Stimulated activated naive CD8-positive, alpha-beta T cell treated with anti-CD3 and anti-CD28 coated beads, Interleukin-15, amount 100 ng/mL, for 72 hours (primary cell): Measurements from ENCODE around the gene HESX1.

Experiments
- ATAC-seq: fragments of 150-1000 bp; cut with Tn5 transposase; 2 replicates; pipeline ENCODE4 v1.10.0; 2021; ENCODE audit warnings: mild to moderate bottlenecking, moderate library complexity
- DNase-seq, 2 donors: peaks; one replicate each; pipeline ENCODE4 v3.0.0; 2021 to 2022
- H3K27ac Mint-ChIP-seq, 2 donors: one replicate each; pipeline ENCODE4 v1.8.0; 2022; ENCODE audit warnings: mild to moderate bottlenecking in 2 of 2, mixed read lengths in 2 of 2, moderate library complexity in 2 of 2
- H3K27me3 Mint-ChIP-seq: one replicate; pipeline ENCODE4 v1.8.0; 2022; ENCODE audit warnings: mixed read lengths
- H3K4me1 Mint-ChIP-seq: one replicate; pipeline ENCODE4 v1.8.0; 2022; ENCODE audit warnings: mild to moderate bottlenecking, mixed read lengths
- H3K4me3 Mint-ChIP-seq, 2 donors: one replicate each; pipeline ENCODE4 v1.8.0; 2022; ENCODE audit warnings: mild to moderate bottlenecking in 2 of 2, mixed read lengths in 2 of 2, moderate library complexity in 1 of 2
- H3K9me3 Mint-ChIP-seq, 2 donors: one replicate each; pipeline ENCODE4 v1.8.0; 2022; ENCODE audit warnings: mixed read lengths in 2 of 2

The HESX1 gene

GRCh38 chr3:57179580-57180410, 20.0 kb downstream of the HESX1 start:
- ATAC-seq (peak; percentile 57), DNase-seq (no peak)
- H3K9me3 Mint-ChIP-seq: no peaks in the 10 kb centered on the region
- H3K4me1 Mint-ChIP-seq: no peaks in the 10 kb centered on the region
- H3K27ac Mint-ChIP-seq: no peak overlapping the region
- peaks cover 18% of the 10 kb centered on the region for H3K27me3 Mint-ChIP-seq
- H3K4me3 Mint-ChIP-seq: no peak overlapping the region

- no peak overlapping the region for H3K27ac Mint-ChIP-seq
- ATAC-seq (no peak), DNase-seq (no peak)
- H3K4me3 Mint-ChIP-seq: no peak overlapping the region
- H3K4me1 Mint-ChIP-seq: no peaks in the 10 kb centered on the region
- H3K27me3 Mint-ChIP-seq: peaks cover 40% of the 10 kb centered on the region
- no peaks in the 10 kb centered on the region for H3K9me3 Mint-ChIP-seq
These were observed 23.7 kb downstream of the HESX1 start for GRCh38 chr3:57176045-57176444.

- H3K27ac Mint-ChIP-seq: no peak overlapping the region
- no peak for ATAC-seq
These were observed 26.1 kb downstream of the HESX1 start for GRCh38 chr3:57173687-57174086.

GRCh38 chr3:57170946-57171345, 28.8 kb downstream of the HESX1 start:
- peaks cover 74% of the 10 kb centered on the region for H3K27me3 Mint-ChIP-seq
- DNase-seq (no peak), ATAC-seq (no peak)
- H3K4me3 Mint-ChIP-seq: no peak overlapping the region
- no peaks in the 10 kb centered on the region for H3K9me3 Mint-ChIP-seq
- no peak overlapping the region for H3K27ac Mint-ChIP-seq
- peaks cover 6% of the 10 kb centered on the region for H3K4me1 Mint-ChIP-seq

More at GRCh38 chr3:57173687-57174086, 26.1 kb downstream of the HESX1 start:
- Mint-ChIP-seq H3K9me3 (no peaks in the 10 kb centered on the region), H3K27me3 (peaks cover 63% of the 10 kb centered on the region), H3K4me1 (peaks cover 6% of the 10 kb centered on the region), H3K4me3 (no peak overlapping the region)
- DNase-seq: no peak

GRCh38 chr3:57169872-57170623, 29.7 kb downstream of the HESX1 start:
- Mint-ChIP-seq H3K4me3 (peak overlapping the region; percentile 61 to 80), H3K4me1 (peaks cover 6% of the 10 kb centered on the region), H3K9me3 (no peaks in the 10 kb centered on the region), H3K27ac (no peak overlapping the region), H3K27me3 (peaks cover 81% of the 10 kb centered on the region)
- ATAC-seq (peak; percentile 90), DNase-seq (peak; percentile 67 to 68)

- no peak for ATAC-seq
- Mint-ChIP-seq H3K27ac (peak overlapping the region in 1 of 2 donors; percentile 20), H3K9me3 (no peaks in the 10 kb centered on the region), H3K27me3 (peaks cover 91% of the 10 kb centered on the region), H3K4me1 (peaks cover 11% of the 10 kb centered on the region), H3K4me3 (peak overlapping the region; percentile 21 to 39)
- DNase-seq: no peak
These were observed 30.7 kb downstream of the HESX1 start for GRCh38 chr3:57169108-57169507.

- H3K27ac Mint-ChIP-seq: no peak overlapping the region
- DNase-seq (no peak), ATAC-seq (no peak)
- peaks cover 15% of the 10 kb centered on the region for H3K4me1 Mint-ChIP-seq
- H3K4me3 Mint-ChIP-seq: no peak overlapping the region
- H3K9me3 Mint-ChIP-seq: no peaks in the 10 kb centered on the region
- H3K27me3 Mint-ChIP-seq: peaks cover 91% of the 10 kb centered on the region
These were observed 31.6 kb downstream of the HESX1 start for GRCh38 chr3:57168151-57168550.

GRCh38 chr3:57166660-57167059, 33.1 kb downstream of the HESX1 start:
- Mint-ChIP-seq H3K9me3 (no peaks in the 10 kb centered on the region), H3K27me3 (peaks cover 96% of the 10 kb centered on the region), H3K27ac (no peak overlapping the region), H3K4me1 (peaks cover 15% of the 10 kb centered on the region), H3K4me3 (peak overlapping the region; percentile 1 to 13)
- no peak for DNase-seq
- no peak for ATAC-seq

GRCh38 chr3:57165641-57166040, 34.1 kb downstream of the HESX1 start:
- Mint-ChIP-seq H3K27me3 (peaks cover 99% of the 10 kb centered on the region), H3K9me3 (no peaks in the 10 kb centered on the region), H3K4me1 (peaks cover 15% of the 10 kb centered on the region), H3K4me3 (peak overlapping the region; percentile 48 to 79), H3K27ac (peak overlapping the region in 1 of 2 donors; percentile 19)
- DNase-seq (no peak), ATAC-seq (no peak)

- ATAC-seq (peak; percentile 67), DNase-seq (peak; percentile 42 to 52)
- Mint-ChIP-seq H3K27me3 (peaks cover 99% of the 10 kb centered on the region), H3K4me1 (peaks cover 9% of the 10 kb centered on the region), H3K9me3 (no peaks in the 10 kb centered on the region), H3K27ac (peak within 1 kb of the TSS in 1 of 2 donors; percentile 19), H3K4me3 (peak within 1 kb of the TSS; percentile 90 to 91)
These were observed 34.9 kb downstream of the HESX1 start, which contains the start of gene IL17RD for GRCh38 chr3:57164657-57165573. IL17RD (minus strand) TSS chr3:57165353; CDS start chr3:57165286, 67 bp downstream.

GRCh38 chr3:57164217-57164656, 35.5 kb downstream of the HESX1 start:
- peaks cover 99% of the 10 kb centered on the region for H3K27me3 Mint-ChIP-seq
- H3K9me3 Mint-ChIP-seq: no peaks in the 10 kb centered on the region
- H3K27ac Mint-ChIP-seq: no peak overlapping the region
- H3K4me3 Mint-ChIP-seq: peak overlapping the region; percentile 90 to 91
- DNase-seq (peak; percentile 14 to 24), ATAC-seq (peak; percentile 49)
- peaks cover 13% of the 10 kb centered on the region for H3K4me1 Mint-ChIP-seq

GRCh38 chr3:57163751-57164150, 36.0 kb downstream of the HESX1 start:
- no peaks in the 10 kb centered on the region for H3K9me3 Mint-ChIP-seq
- H3K4me1 Mint-ChIP-seq: peaks cover 18% of the 10 kb centered on the region
- peak; percentile 4 for ATAC-seq
- H3K27me3 Mint-ChIP-seq: peaks cover 99% of the 10 kb centered on the region
- peak overlapping the region; percentile 90 to 91 for H3K4me3 Mint-ChIP-seq
- DNase-seq: no peak
- H3K27ac Mint-ChIP-seq: no peak overlapping the region

GRCh38 chr3:57161915-57162314, 37.9 kb downstream of the HESX1 start:
- Mint-ChIP-seq H3K4me3 (no peak overlapping the region), H3K27ac (peak overlapping the region in 1 of 2 donors; percentile 63), H3K27me3 (peaks cover 90% of the 10 kb centered on the region), H3K4me1 (peaks cover 20% of the 10 kb centered on the region), H3K9me3 (no peaks in the 10 kb centered on the region)
- no peak for ATAC-seq
- DNase-seq: no peak

- H3K9me3 Mint-ChIP-seq: no peaks in the 10 kb centered on the region
- H3K4me3 Mint-ChIP-seq: no peak overlapping the region
- H3K27me3 Mint-ChIP-seq: peaks cover 90% of the 10 kb centered on the region
- H3K27ac Mint-ChIP-seq: no peak overlapping the region
- peaks cover 20% of the 10 kb centered on the region for H3K4me1 Mint-ChIP-seq
- no peak for DNase-seq
- ATAC-seq: no peak
These were observed 38.8 kb downstream of the HESX1 start for GRCh38 chr3:57160765-57161538.
